Ishikawa (cell line): Measurements from ENCODE around the gene KCNK10.

Experiments used
- CEBPB ChIP-seq: IDR thresholded peaks from 2 replicates; pipeline ENCODE4 v1.6.1; 2012
- CREB1 ChIP-seq: IDR thresholded peaks from 2 replicates; pipeline ENCODE4 v1.6.1; 2012; ENCODE audit warnings: low read depth
- EGR1 ChIP-seq: IDR thresholded peaks from 2 replicates; pipeline ENCODE4 v1.6.1; 2012
- EP300 ChIP-seq: IDR thresholded peaks from 2 replicates; pipeline ENCODE4 v1.6.1; 2012; ENCODE audit warnings: borderline replicate concordance
- FOXM1 ChIP-seq: IDR thresholded peaks from 2 replicates; pipeline ENCODE4 v1.6.1; 2012; ENCODE audit warnings: low read depth, borderline replicate concordance
- NFIC ChIP-seq: IDR thresholded peaks from 2 replicates; pipeline ENCODE4 v1.6.1; 2012
- RAD21 ChIP-seq: IDR thresholded peaks from 2 replicates; pipeline ENCODE4 v1.6.1; 2012; ENCODE audit warnings: low read depth
- TAF1 ChIP-seq: IDR thresholded peaks from 2 replicates; pipeline ENCODE4 v1.6.1; 2012; ENCODE audit warnings: low read depth, mild to moderate bottlenecking
- TCF12 ChIP-seq: IDR thresholded peaks from 2 replicates; pipeline ENCODE4 v1.6.1; 2012; ENCODE audit warnings: low read depth
- TEAD4 ChIP-seq: IDR thresholded peaks from 2 replicates; pipeline ENCODE4 v1.6.1; 2012
- YY1 ChIP-seq: IDR thresholded peaks from 2 replicates; pipeline ENCODE4 v1.6.1; 2012; ENCODE audit warnings: low read depth
- ZBTB7A ChIP-seq: IDR thresholded peaks from 2 replicates; pipeline ENCODE4 v1.6.1; 2012; ENCODE audit warnings: low read depth
- TF ChIP-seq, protein P1 (sequence below): IDR thresholded peaks from 2 replicates; pipeline ENCODE4 v1.6.1; 2012
- TF ChIP-seq, protein P2 (sequence below): IDR thresholded peaks from 2 replicates; pipeline ENCODE4 v1.6.1; 2012
- TF ChIP-seq, protein P3 (sequence below): IDR thresholded peaks from 2 replicates; pipeline ENCODE4 v1.6.1; 2012; ENCODE audit warnings: low read depth, mild to moderate bottlenecking

Gene KCNK10

DNA sequence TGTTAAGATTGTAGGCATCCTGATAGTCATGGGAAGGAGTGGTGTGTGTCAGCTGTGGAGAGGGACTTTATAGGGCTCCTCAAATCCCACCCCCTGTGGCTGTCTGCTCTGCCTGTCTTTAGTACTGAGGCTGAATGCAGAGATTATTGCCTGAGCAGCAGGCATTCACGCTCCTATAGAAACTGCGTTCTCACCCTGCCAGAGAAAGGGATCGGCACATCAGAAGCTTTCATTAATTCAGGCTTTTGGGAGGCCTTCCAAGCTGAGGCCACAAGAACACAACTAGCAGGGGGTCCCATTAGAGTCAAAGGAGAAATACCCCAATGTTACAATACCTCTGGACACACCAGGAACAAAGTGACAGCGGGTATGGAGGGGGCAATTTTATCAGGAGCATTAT is 12.6 kb downstream of the KCNK10 start:
- TF ChIP-seq YY1 (no peak), NFIC (no peak)

DNA sequence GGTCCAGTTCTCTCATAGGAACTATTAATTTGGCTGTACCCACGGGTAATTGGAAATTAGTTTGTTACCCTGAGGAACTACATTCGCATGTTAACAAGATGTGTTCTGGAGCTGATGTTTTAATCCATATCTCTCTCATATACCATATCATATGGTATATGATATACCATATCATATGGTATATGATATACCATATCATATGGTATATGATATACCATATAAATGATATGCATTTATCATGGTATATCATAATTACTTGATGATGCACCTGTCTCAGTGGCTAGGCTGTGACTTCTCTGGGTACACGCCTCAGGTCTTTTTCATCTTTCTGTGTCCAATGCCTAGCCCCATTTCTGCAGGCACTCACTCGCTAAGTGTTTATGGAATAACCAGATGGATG is 13.0 kb downstream of the KCNK10 start:
- TF ChIP-seq TEAD4 (no peak), FOXM1 (no peak), NFIC (no peak), RAD21 (no peak), CREB1 (no peak), YY1 (no peak), TAF1 (no peak)
- TF ChIP-seq, protein P1, sequence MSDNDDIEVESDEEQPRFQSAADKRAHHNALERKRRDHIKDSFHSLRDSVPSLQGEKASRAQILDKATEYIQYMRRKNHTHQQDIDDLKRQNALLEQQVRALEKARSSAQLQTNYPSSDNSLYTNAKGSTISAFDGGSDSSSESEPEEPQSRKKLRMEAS: no peak
- TF ChIP-seq, protein P2, sequence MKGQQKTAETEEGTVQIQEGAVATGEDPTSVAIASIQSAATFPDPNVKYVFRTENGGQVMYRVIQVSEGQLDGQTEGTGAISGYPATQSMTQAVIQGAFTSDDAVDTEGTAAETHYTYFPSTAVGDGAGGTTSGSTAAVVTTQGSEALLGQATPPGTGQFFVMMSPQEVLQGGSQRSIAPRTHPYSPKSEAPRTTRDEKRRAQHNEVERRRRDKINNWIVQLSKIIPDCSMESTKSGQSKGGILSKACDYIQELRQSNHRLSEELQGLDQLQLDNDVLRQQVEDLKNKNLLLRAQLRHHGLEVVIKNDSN: no peak

DNA sequence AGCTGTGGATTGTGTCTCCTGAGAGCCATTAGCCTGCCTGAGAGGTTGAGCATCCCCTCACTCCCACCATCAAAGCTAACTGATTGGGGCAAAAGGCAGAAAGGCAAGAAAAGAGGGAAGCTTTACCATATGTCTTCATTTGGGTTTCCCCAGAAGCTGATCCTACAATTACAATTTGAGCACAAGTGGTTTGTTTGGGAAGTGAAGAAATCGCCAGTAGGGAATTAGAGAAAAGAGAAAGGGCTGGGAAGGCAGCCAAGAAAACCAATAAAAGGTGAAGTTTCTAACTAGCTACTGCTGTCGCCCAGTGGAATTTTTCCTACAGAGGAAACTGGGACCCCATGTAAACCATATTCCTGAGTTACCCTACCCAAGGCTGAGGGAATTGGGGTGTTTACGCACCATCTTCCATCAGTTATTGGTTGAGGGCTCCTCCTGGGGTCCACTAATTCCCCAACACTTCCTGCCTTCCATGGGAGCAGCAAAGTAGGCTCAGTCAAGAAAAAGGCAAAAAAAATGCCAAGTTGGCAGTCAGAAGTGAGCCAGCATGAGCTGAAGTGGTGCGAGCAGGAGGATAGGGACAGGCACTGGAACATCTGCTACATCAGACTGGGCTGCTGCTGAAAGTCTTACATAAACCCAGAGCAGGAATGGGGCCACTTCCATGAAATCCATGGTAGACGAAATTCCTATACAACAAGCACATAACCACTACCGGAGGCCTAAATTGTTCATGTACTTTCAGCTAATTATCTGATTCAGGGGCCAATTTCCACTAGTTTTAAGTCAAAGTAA is 17.3 kb downstream of the KCNK10 start:
- no peak for TF ChIP-seq FOXM1
- TF ChIP-seq CEBPB: no peak
- TF ChIP-seq TAF1: no peak
- TF ChIP-seq EP300: no peak

DNA sequence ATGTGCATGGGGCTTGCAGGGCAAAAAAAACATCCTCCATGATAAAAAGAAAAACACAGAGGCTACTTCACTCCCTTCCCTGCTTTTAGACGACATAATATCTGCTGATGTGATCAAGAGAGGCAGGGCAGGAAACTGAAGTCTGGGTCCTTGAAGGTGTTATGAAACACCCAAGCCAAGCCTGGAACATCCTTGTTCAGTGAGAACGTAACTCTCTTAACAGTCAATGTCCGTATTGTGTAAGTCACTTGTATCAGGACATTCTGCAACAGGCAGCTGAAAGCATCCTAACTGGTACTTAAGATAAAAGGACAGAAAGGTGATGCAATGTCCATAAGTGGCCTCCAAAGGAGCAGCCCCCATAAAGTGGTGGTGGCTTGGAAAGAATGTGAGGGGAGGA is 20.0 kb downstream of the KCNK10 start:
- no peak for TF ChIP-seq ZBTB7A
- no peak for TF ChIP-seq RAD21
- TF ChIP-seq EP300: no peak
- no peak for TF ChIP-seq CEBPB
- no peak for TF ChIP-seq CREB1
- TF ChIP-seq NFIC: no peak
- TF ChIP-seq EGR1: no peak

DNA sequence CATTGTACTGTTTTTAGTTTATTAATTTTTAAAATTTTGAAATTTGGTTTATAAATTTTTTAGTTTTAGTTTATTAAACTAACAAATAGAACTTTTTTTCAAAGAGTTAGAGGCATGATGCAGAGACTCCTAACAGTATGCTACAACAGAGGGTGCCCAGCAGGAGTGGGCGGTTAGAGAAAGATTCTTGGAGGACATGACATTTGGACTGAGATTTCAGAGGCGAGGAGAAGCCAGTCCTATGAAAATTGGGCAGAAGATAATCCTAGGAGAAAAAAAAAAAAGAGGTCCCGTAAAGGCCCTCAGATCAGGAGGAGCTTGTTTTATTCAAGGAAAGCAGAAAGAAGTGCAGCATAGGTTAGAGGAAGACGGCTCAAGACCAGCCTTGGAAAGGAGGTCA is 21.7 kb downstream of the KCNK10 start:
- TF ChIP-seq, protein P1: no peak
- no peak for TF ChIP-seq RAD21
- no peak for TF ChIP-seq ZBTB7A
- TF ChIP-seq EGR1: no peak
- TF ChIP-seq FOXM1: no peak
- TF ChIP-seq CREB1: no peak
- no peak for TF ChIP-seq TAF1
- TF ChIP-seq TCF12: no peak
- TF ChIP-seq EP300: no peak
- TF ChIP-seq, protein P2: no peak
- TF ChIP-seq, protein P3, sequence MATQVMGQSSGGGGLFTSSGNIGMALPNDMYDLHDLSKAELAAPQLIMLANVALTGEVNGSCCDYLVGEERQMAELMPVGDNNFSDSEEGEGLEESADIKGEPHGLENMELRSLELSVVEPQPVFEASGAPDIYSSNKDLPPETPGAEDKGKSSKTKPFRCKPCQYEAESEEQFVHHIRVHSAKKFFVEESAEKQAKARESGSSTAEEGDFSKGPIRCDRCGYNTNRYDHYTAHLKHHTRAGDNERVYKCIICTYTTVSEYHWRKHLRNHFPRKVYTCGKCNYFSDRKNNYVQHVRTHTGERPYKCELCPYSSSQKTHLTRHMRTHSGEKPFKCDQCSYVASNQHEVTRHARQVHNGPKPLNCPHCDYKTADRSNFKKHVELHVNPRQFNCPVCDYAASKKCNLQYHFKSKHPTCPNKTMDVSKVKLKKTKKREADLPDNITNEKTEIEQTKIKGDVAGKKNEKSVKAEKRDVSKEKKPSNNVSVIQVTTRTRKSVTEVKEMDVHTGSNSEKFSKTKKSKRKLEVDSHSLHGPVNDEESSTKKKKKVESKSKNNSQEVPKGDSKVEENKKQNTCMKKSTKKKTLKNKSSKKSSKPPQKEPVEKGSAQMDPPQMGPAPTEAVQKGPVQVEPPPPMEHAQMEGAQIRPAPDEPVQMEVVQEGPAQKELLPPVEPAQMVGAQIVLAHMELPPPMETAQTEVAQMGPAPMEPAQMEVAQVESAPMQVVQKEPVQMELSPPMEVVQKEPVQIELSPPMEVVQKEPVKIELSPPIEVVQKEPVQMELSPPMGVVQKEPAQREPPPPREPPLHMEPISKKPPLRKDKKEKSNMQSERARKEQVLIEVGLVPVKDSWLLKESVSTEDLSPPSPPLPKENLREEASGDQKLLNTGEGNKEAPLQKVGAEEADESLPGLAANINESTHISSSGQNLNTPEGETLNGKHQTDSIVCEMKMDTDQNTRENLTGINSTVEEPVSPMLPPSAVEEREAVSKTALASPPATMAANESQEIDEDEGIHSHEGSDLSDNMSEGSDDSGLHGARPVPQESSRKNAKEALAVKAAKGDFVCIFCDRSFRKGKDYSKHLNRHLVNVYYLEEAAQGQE: no peak
- no peak for TF ChIP-seq TEAD4
- no peak for TF ChIP-seq NFIC
- no peak for TF ChIP-seq YY1
- TF ChIP-seq CEBPB: no peak

DNA sequence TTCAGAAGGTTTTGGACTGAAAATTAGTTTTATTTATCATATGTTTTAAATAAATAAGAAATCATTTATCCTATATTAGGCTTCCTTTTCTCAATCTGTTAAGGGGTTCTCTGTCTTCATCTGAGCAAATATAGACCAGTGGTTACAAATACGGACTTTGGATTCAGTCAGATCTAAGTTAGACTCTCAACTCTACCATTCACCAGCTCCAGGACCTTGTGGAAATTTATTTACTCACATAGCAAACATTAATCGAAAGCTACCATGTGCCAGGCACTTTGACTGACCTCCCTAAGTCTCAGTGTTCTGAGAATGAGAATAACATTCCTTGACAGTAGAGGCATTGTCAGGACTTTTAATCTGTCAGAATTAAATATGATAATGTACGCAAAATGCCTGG is 22.3 kb downstream of the KCNK10 start:
- TF ChIP-seq NFIC: no peak
- TF ChIP-seq YY1: no peak
- no peak for TF ChIP-seq EGR1
- no peak for TF ChIP-seq RAD21
- TF ChIP-seq EP300: no peak
- no peak for TF ChIP-seq TEAD4
- no peak for TF ChIP-seq CEBPB
- TF ChIP-seq, protein P1: no peak
- no peak for TF ChIP-seq TAF1
- TF ChIP-seq FOXM1: no peak
- TF ChIP-seq, protein P3: no peak
- TF ChIP-seq ZBTB7A: no peak
- TF ChIP-seq CREB1: no peak
- TF ChIP-seq, protein P2: no peak
- no peak for TF ChIP-seq TCF12
